C4-2B (cell line): ENCODE results near the gene CPO.

Experiments
- H3K27ac ChIP-seq: fragments of 450-650 bp; 2 replicates; pipeline ENCODE4 v1.5.1; 2017
- ZFX ChIP-seq: fragments of 450-650 bp; IDR thresholded peaks from 2 replicates; pipeline ENCODE4 v1.6.1; 2017
- TF ChIP-seq, protein P1 (sequence below): fragments of 450-650 bp; conservative IDR thresholded peaks from 2 replicates; pipeline ENCODE4 v1.5.1; 2017; ENCODE audit warnings: mild to moderate bottlenecking

The CPO gene

GRCh38 chr2:206991070-206991469 is 51.8 kb downstream of the CPO start:
- H3K27ac ChIP-seq: no peak overlapping the region
- no peak for TF ChIP-seq ZFX
- TF ChIP-seq, protein P1, sequence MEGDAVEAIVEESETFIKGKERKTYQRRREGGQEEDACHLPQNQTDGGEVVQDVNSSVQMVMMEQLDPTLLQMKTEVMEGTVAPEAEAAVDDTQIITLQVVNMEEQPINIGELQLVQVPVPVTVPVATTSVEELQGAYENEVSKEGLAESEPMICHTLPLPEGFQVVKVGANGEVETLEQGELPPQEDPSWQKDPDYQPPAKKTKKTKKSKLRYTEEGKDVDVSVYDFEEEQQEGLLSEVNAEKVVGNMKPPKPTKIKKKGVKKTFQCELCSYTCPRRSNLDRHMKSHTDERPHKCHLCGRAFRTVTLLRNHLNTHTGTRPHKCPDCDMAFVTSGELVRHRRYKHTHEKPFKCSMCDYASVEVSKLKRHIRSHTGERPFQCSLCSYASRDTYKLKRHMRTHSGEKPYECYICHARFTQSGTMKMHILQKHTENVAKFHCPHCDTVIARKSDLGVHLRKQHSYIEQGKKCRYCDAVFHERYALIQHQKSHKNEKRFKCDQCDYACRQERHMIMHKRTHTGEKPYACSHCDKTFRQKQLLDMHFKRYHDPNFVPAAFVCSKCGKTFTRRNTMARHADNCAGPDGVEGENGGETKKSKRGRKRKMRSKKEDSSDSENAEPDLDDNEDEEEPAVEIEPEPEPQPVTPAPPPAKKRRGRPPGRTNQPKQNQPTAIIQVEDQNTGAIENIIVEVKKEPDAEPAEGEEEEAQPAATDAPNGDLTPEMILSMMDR: no peak

DNA sequence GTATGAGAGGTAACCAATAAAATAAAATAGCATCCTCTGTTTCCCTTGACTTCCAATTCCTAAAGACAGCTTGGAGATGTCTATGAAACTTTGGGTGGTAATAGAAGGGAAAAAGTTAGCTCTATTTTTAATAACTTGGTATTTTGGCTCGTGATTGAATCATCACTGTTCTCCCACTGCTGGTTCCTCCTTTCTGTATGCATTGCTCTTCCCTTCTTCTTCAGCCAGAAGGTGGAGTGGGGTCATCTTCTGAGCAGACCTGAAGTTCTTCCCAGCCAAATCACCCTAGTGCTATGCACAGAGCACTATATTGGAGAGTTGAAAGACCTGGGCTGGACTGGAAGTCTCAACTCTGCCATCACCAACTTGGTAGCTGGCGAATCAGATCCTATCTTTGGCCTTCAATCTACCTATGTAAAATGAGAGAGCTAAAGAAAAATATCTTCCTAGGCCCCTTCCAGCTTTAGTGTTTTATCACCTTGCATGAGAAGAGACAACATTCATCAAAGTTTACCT is 54.1 kb downstream of the CPO start:
- TF ChIP-seq ZFX: no peak
- TF ChIP-seq, protein P1: no peak
- H3K27ac ChIP-seq: no peak overlapping the region

DNA sequence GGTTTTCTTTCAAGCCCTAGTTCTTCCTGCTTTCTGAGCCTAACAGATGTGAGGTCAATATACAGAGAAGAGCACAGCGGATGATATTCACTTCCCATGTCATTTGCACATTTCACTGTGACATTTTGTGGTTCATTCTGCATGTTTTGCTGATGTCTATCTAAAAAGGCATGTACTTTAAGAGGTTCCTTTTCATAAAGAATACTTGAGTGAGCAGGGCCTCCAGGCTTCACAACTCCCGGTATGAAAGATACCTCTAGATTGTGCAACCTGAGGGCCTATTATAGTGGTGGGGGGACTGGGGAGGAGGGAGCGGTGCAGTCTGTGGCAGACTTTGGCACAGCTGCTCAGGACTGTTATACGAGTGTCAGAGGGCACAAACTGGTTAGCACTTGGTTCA is 54.6 kb downstream of the CPO start:
- no peak overlapping the region for H3K27ac ChIP-seq
- TF ChIP-seq ZFX: no peak
- TF ChIP-seq, protein P1: no peak

GRCh38 chr2:206996556-206997065 is 57.3 kb downstream of the CPO start:
- no peak for TF ChIP-seq ZFX
- TF ChIP-seq, protein P1: no peak
- H3K27ac ChIP-seq: no peak overlapping the region

GRCh38 chr2:207008105-207008990 is 69.0 kb downstream of the CPO start:
- TF ChIP-seq, protein P1: peak; percentile 22; the same call in 1 of the 2 replicates
- TF ChIP-seq ZFX: no peak
- H3K27ac ChIP-seq: no peak overlapping the region

GRCh38 chr2:207012461-207012860 is 73.1 kb downstream of the CPO start:
- TF ChIP-seq, protein P1: no peak
- TF ChIP-seq ZFX: no peak
- H3K27ac ChIP-seq: no peak overlapping the region

DNA sequence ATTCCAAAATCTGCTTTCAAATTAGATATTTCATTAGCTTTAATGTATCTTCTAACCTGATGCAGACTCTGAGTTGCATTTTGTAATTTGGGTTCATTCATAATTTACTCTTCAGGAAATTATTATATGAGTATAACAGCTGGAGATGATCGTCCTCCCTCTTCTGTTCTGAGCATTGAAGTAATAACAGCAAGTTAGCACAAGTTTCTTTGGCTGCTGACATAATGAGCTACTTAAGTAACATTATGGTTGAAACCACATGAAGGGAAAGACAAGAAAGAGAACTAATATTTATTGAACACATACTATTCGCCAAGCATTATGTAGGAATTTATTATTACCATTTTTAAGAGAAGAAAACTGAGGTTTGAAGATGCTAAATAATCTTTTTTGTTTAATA is 75.1 kb downstream of the CPO start:
- H3K27ac ChIP-seq: no peak overlapping the region
- TF ChIP-seq, protein P1: no peak
- no peak for TF ChIP-seq ZFX
